Thoracic aorta (tissue), 2 donors: ENCODE data around the gene SSTR5. TPM values are rescaled to one million over a fixed set of nuclear protein-coding genes. Genes with fewer than 3 reads are reported as not detected.

Experiments
- ATAC-seq: fragments of 150-250 bp; one replicate; pipeline ENCODE4 v1.8.0; 2017; ENCODE audit warnings: low read depth; ENCODE audit not compliant: insufficient number of reproducible peaks, low FRiP score
- DNase-seq: peaks from one replicate; pipeline ENCODE4 v3.0.0-alpha.2; 2020; ENCODE audit warnings: low spot score
- H3K27ac ChIP-seq, 2 donors: fragments of 200-600 bp; sonication (generic); 1 replicate in 1 of 2; 2 replicates in 1 of 2; pipeline ENCODE4 v1.5.1; 2016; ENCODE audit warnings: mild to moderate bottlenecking in 2 of 2, moderate library complexity in 2 of 2
- H3K27me3 ChIP-seq: fragments of 200-600 bp; sonication (generic); replicated peaks from 2 replicates; pipeline ENCODE4 v1.6.0; 2016; ENCODE audit warnings: mild to moderate bottlenecking; ENCODE audit not compliant: insufficient read depth
- H3K36me3 ChIP-seq: fragments of 200-600 bp; sonication (generic); one replicate; pipeline ENCODE4 v1.5.1; 2016
- H3K4me1 ChIP-seq, 2 donors: fragments of 200-600 bp; sonication (generic); 1 replicate in 1 of 2; 2 replicates in 1 of 2; pipeline versions ENCODE4 v1.5.1 to v1.6.0; 2016; ENCODE audit warnings: low read depth in 2 of 2, mild to moderate bottlenecking in 1 of 2; ENCODE audit not compliant: control insufficient read depth in 1 of 2
- H3K4me3 ChIP-seq: fragments of 200-600 bp; sonication (generic); 2 replicates; pipeline ENCODE4 v1.5.1; 2016; ENCODE audit warnings: mild to moderate bottlenecking
- H3K9me3 ChIP-seq: fragments of 200-600 bp; sonication (generic); 2 replicates; pipeline ENCODE4 v1.5.1; 2016
- CTCF ChIP-seq: fragments of 200-600 bp; sonication (generic); IDR thresholded peaks from one replicate; pipeline ENCODE4 v1.5.1; 2019; ENCODE audit warnings: antibody characterized with exemption
- total RNA-seq, 2 donors: library from RNA; depleted of rRNA; stranded (reverse); fragments of >200 nt; gene quantifications; one replicate each; pipeline versions ENCODE4 v1.1.0 to v1.2.3, GENCODE V29; 2016

The SSTR5 gene
- total RNA-seq, 2 donors from 2014 or later = 3.0 to 3.8 TPM

GRCh38 chr16:1078579-1079021, 6.1 kb downstream of the SSTR5 start:
- H3K4me3 ChIP-seq = peak overlapping the region; percentile 62
- ATAC-seq (peak; percentile 81), DNase-seq (peak; percentile 64)
- no peaks in the 10 kb centered on the region for H3K27me3 ChIP-seq
- TF ChIP-seq CTCF = no peak
- H3K27ac ChIP-seq = peak overlapping the region in 1 of 2 donors; percentile 29
- H3K36me3 ChIP-seq = no peaks in the 10 kb centered on the region
- peaks cover 46 to 72% of the 10 kb centered on the region in 2 donors for H3K4me1 ChIP-seq
- no peaks in the 10 kb centered on the region for H3K9me3 ChIP-seq

GRCh38 chr16:1079341-1079740, 6.8 kb downstream of the SSTR5 start:
- H3K4me3 ChIP-seq = no peak overlapping the region
- ATAC-seq (no peak), DNase-seq (no peak)
- TF ChIP-seq CTCF = no peak
- H3K9me3 ChIP-seq = peaks cover 2% of the 10 kb centered on the region
- H3K4me1 ChIP-seq = peaks cover 46 to 72% of the 10 kb centered on the region in 2 donors
- H3K27me3 ChIP-seq = no peaks in the 10 kb centered on the region
- H3K36me3 ChIP-seq = no peaks in the 10 kb centered on the region
- no peak overlapping the region for H3K27ac ChIP-seq

- Histone ChIP-seq H3K27ac (no peak overlapping the region), H3K27me3 (no peaks in the 10 kb centered on the region), H3K36me3 (no peaks in the 10 kb centered on the region), H3K4me3 (no peak overlapping the region), H3K4me1 (peaks cover 46 to 72% of the 10 kb centered on the region in 2 donors), H3K9me3 (peaks cover 8% of the 10 kb centered on the region)
- DNase-seq (no peak), ATAC-seq (no peak)
- TF ChIP-seq CTCF = no peak
These were observed 7.4 kb downstream of the SSTR5 start for GRCh38 chr16:1079786-1080525.

- peak overlapping the region in 1 of 2 donors; percentile 30 for H3K27ac ChIP-seq
- no peak for TF ChIP-seq CTCF
- no peak for ATAC-seq
These were observed 8.5 kb downstream of the SSTR5 start for GRCh38 chr16:1080801-1081733.

GRCh38 chr16:1081734-1082265, 9.3 kb downstream of the SSTR5 start:
- Histone ChIP-seq H3K4me3 (no peak overlapping the region), H3K27ac (peak overlapping the region in 1 of 2 donors; percentile 30)
- ATAC-seq = no peak

More at GRCh38 chr16:1080801-1081733, 8.5 kb downstream of the SSTR5 start:
- peaks cover 46 to 72% of the 10 kb centered on the region in 2 donors for H3K4me1 ChIP-seq
- no peaks in the 10 kb centered on the region for H3K36me3 ChIP-seq
- H3K27me3 ChIP-seq = no peaks in the 10 kb centered on the region
- peak overlapping the region; percentile 13 for H3K4me3 ChIP-seq
- no peak for DNase-seq
- peaks cover 13% of the 10 kb centered on the region for H3K9me3 ChIP-seq

More at GRCh38 chr16:1081734-1082265, 9.3 kb downstream of the SSTR5 start:
- Histone ChIP-seq H3K36me3 (no peaks in the 10 kb centered on the region), H3K4me1 (peaks cover 40 to 65% of the 10 kb centered on the region in 2 donors), H3K27me3 (no peaks in the 10 kb centered on the region), H3K9me3 (peaks cover 13% of the 10 kb centered on the region)
- no peak for DNase-seq
- TF ChIP-seq CTCF = no peak
